Activated T-cell treated with anti-CD3 and anti-CD28 coated beads, Interleukin-2, amount 50 U/mL, for 4 hours (primary cell): ENCODE measurements around the gene MAN1B1. TPM values are rescaled to one million over a fixed set of nuclear protein-coding genes. Genes with fewer than 3 reads are reported as not detected.

ENCODE experiments used
- ATAC-seq, 2 donors: fragments of 200-7000 bp; cut with Tn5 transposase; one replicate each; pipeline ENCODE4 v1.10.0; 2021
- DNase-seq: peaks from one replicate; pipeline ENCODE4 v3.0.0-alpha.2; 2020
- H3K27me3 Mint-ChIP-seq: one replicate; pipeline ENCODE4 v1.8.0; 2021; ENCODE audit warnings: low read depth, mixed read lengths
- H3K36me3 Mint-ChIP-seq: one replicate; pipeline ENCODE4 v1.8.0; 2022; ENCODE audit warnings: mixed read lengths; ENCODE audit not compliant: insufficient read depth
- H3K4me1 Mint-ChIP-seq: one replicate; pipeline ENCODE4 v1.8.0; 2021; ENCODE audit warnings: low read depth, mixed read lengths
- H3K4me3 Mint-ChIP-seq: one replicate; pipeline ENCODE4 v1.8.0; 2021; ENCODE audit warnings: mild to moderate bottlenecking, moderate library complexity, mixed read lengths
- H3K9me3 Mint-ChIP-seq: one replicate; pipeline ENCODE4 v1.8.0; 2021; ENCODE audit warnings: mixed read lengths
- total RNA-seq, 3 donors: library from RNA; stranded (reverse); gene quantifications; one replicate each; pipeline ENCODE4 v1.2.1, GENCODE V29; 2021

Gene MAN1B1
- total RNA-seq, 3 donors from 2014 or later = 30.7 to 34.0 (median 33.5) TPM

GRCh38 chr9:137140151-137141012 is 53.6 kb downstream of the MAN1B1 start:
- H3K9me3 Mint-ChIP-seq = no peaks in the 10 kb centered on the region
- no peak for DNase-seq
- H3K4me3 Mint-ChIP-seq = no peak overlapping the region
- H3K27me3 Mint-ChIP-seq = peaks cover 70% of the 10 kb centered on the region
- ATAC-seq = no peak
- no peaks in the 10 kb centered on the region for H3K4me1 Mint-ChIP-seq
- no peaks in the 10 kb centered on the region for H3K36me3 Mint-ChIP-seq

- no peak for ATAC-seq
- Mint-ChIP-seq H3K9me3 (no peaks in the 10 kb centered on the region), H3K4me1 (no peaks in the 10 kb centered on the region), H3K27me3 (peaks cover 64% of the 10 kb centered on the region), H3K4me3 (no peak overlapping the region), H3K36me3 (no peaks in the 10 kb centered on the region)
- no peak for DNase-seq
These were observed 54.4 kb downstream of the MAN1B1 start for GRCh38 chr9:137141050-137141810.

- no peak for DNase-seq
- no peak for ATAC-seq
- H3K36me3 Mint-ChIP-seq = no peaks in the 10 kb centered on the region
- H3K4me3 Mint-ChIP-seq = no peak overlapping the region
- no peaks in the 10 kb centered on the region for H3K4me1 Mint-ChIP-seq
- peaks cover 59% of the 10 kb centered on the region for H3K27me3 Mint-ChIP-seq
- H3K9me3 Mint-ChIP-seq = no peaks in the 10 kb centered on the region
These were observed 55.5 kb downstream of the MAN1B1 start for GRCh38 chr9:137141976-137142936.

- Mint-ChIP-seq H3K9me3 (no peaks in the 10 kb centered on the region), H3K36me3 (no peaks in the 10 kb centered on the region), H3K4me1 (no peaks in the 10 kb centered on the region), H3K27me3 (peaks cover 52% of the 10 kb centered on the region), H3K4me3 (no peak overlapping the region)
- ATAC-seq (no peak), DNase-seq (no peak)
These were observed 56.7 kb downstream of the MAN1B1 start for GRCh38 chr9:137143459-137143858.

- H3K4me1 Mint-ChIP-seq = no peaks in the 10 kb centered on the region
- no peaks in the 10 kb centered on the region for H3K9me3 Mint-ChIP-seq
- H3K27me3 Mint-ChIP-seq = peaks cover 36% of the 10 kb centered on the region
- ATAC-seq = no peak
- DNase-seq = no peak
- no peaks in the 10 kb centered on the region for H3K36me3 Mint-ChIP-seq
- no peak overlapping the region for H3K4me3 Mint-ChIP-seq
These were observed 59.1 kb downstream of the MAN1B1 start for GRCh38 chr9:137145731-137146526.

- Mint-ChIP-seq H3K9me3 (no peaks in the 10 kb centered on the region), H3K4me3 (no peak overlapping the region), H3K4me1 (no peaks in the 10 kb centered on the region), H3K27me3 (peaks cover 31% of the 10 kb centered on the region), H3K36me3 (no peaks in the 10 kb centered on the region)
- ATAC-seq (no peak), DNase-seq (no peak)
These were observed 59.7 kb downstream of the MAN1B1 start for GRCh38 chr9:137146527-137146918.

GRCh38 chr9:137147091-137147792 is 60.5 kb downstream of the MAN1B1 start:
- no peak overlapping the region for H3K4me3 Mint-ChIP-seq
- H3K9me3 Mint-ChIP-seq = no peaks in the 10 kb centered on the region
- DNase-seq (no peak), ATAC-seq (no peak)
- no peaks in the 10 kb centered on the region for H3K4me1 Mint-ChIP-seq
- peaks cover 24% of the 10 kb centered on the region for H3K27me3 Mint-ChIP-seq
- H3K36me3 Mint-ChIP-seq = no peaks in the 10 kb centered on the region

GRCh38 chr9:137147793-137148160 is 61.0 kb downstream of the MAN1B1 start:
- ATAC-seq (no peak), DNase-seq (no peak)
- H3K4me3 Mint-ChIP-seq = no peak overlapping the region
- H3K36me3 Mint-ChIP-seq = no peaks in the 10 kb centered on the region
- no peaks in the 10 kb centered on the region for H3K4me1 Mint-ChIP-seq
- H3K27me3 Mint-ChIP-seq = peaks cover 19% of the 10 kb centered on the region
- H3K9me3 Mint-ChIP-seq = no peaks in the 10 kb centered on the region

GRCh38 chr9:137148242-137148641 is 61.5 kb downstream of the MAN1B1 start:
- Mint-ChIP-seq H3K36me3 (no peaks in the 10 kb centered on the region), H3K27me3 (peaks cover 14% of the 10 kb centered on the region), H3K4me1 (no peaks in the 10 kb centered on the region), H3K9me3 (no peaks in the 10 kb centered on the region), H3K4me3 (no peak overlapping the region)
- no peak for DNase-seq
- no peak for ATAC-seq

- Mint-ChIP-seq H3K4me3 (no peak overlapping the region), H3K27me3 (peaks cover 10% of the 10 kb centered on the region), H3K9me3 (no peaks in the 10 kb centered on the region), H3K36me3 (no peaks in the 10 kb centered on the region), H3K4me1 (no peaks in the 10 kb centered on the region)
- ATAC-seq (no peak), DNase-seq (no peak)
These were observed 61.9 kb downstream of the MAN1B1 start for GRCh38 chr9:137148661-137149060.

GRCh38 chr9:137149363-137149762 is 62.6 kb downstream of the MAN1B1 start:
- DNase-seq = no peak
- H3K4me1 Mint-ChIP-seq = no peaks in the 10 kb centered on the region
- H3K27me3 Mint-ChIP-seq = peaks cover 8% of the 10 kb centered on the region
- no peak overlapping the region for H3K4me3 Mint-ChIP-seq
- no peaks in the 10 kb centered on the region for H3K9me3 Mint-ChIP-seq
- no peaks in the 10 kb centered on the region for H3K36me3 Mint-ChIP-seq
- no peak for ATAC-seq

- Mint-ChIP-seq H3K9me3 (no peaks in the 10 kb centered on the region), H3K27me3 (peaks cover 13% of the 10 kb centered on the region), H3K4me3 (no peak overlapping the region), H3K4me1 (no peaks in the 10 kb centered on the region), H3K36me3 (no peaks in the 10 kb centered on the region)
- ATAC-seq (no peak), DNase-seq (no peak)
These were observed 63.3 kb downstream of the MAN1B1 start for GRCh38 chr9:137149942-137150616.
